HG03045 (cell line): ENCODE results near the gene KCNJ14.

Source experiments
- ATAC-seq: cut with Tn5 transposase; IDR thresholded peaks from one replicate; pipeline ENCODE4 v1.9.1; 2021; ENCODE audit warnings: mild to moderate bottlenecking, moderate library complexity; ENCODE audit not compliant: unreplicated experiment

Gene KCNJ14

GRCh38 chr19:48445256-48445605 lies 10.1 kb upstream of the KCNJ14 start:
- no peak for ATAC-seq

- ATAC-seq, result peak; percentile 74
Observed at GRCh38 chr19:48445606-48446481, 9.5 kb upstream of the KCNJ14 start, which contains the start of gene GRWD1. TSS of gene GRWD1 (plus strand) at chr19:48445983. CDS start at chr19:48446006, 23 bp downstream.

- no peak for ATAC-seq
Observed at GRCh38 chr19:48446579-48446978, 8.8 kb upstream of the KCNJ14 start.

- no peak for ATAC-seq
Observed at GRCh38 chr19:48448563-48448962, 6.8 kb upstream of the KCNJ14 start.

GRCh38 chr19:48450441-48450840 lies 4.9 kb upstream of the KCNJ14 start:
- ATAC-seq, result no peak

GRCh38 chr19:48450863-48451262 lies 4.5 kb upstream of the KCNJ14 start:
- no peak for ATAC-seq

- no peak for ATAC-seq
Observed at GRCh38 chr19:48451624-48452023, 3.8 kb upstream of the KCNJ14 start.

- no peak for ATAC-seq
Observed at GRCh38 chr19:48452289-48453190, 2.8 kb upstream of the KCNJ14 start.

- no peak for ATAC-seq
Observed at GRCh38 chr19:48454150-48454730, 1.1 kb upstream of the KCNJ14 start.

- no peak for ATAC-seq
Observed at GRCh38 chr19:48455908-48456562, 661 bp downstream of the KCNJ14 start.

- no peak for ATAC-seq
Observed at GRCh38 chr19:48456864-48457263, 1.5 kb downstream of the KCNJ14 start.

- ATAC-seq, result no peak
Observed at GRCh38 chr19:48458016-48458415, 2.6 kb downstream of the KCNJ14 start.

GRCh38 chr19:48461651-48461981 lies 6.2 kb downstream of the KCNJ14 start:
- no peak for ATAC-seq

- ATAC-seq, result no peak
Observed at GRCh38 chr19:48461982-48462655, 6.7 kb downstream of the KCNJ14 start.

GRCh38 chr19:48465215-48465614 lies 9.8 kb downstream of the KCNJ14 start:
- no peak for ATAC-seq

GRCh38 chr19:48466561-48467325 lies 11.4 kb downstream of the KCNJ14 start:
- no peak for ATAC-seq

GRCh38 chr19:48468772-48469288 lies 13.5 kb downstream of the KCNJ14 start:
- peak; percentile 90 for ATAC-seq

- peak; percentile 27 for ATAC-seq
Observed at GRCh38 chr19:48469289-48469881, 14.0 kb downstream of the KCNJ14 start, which contains the start of gene CYTH2. TSS of gene CYTH2 (plus strand) at chr19:48469369. CDS start at chr19:48469508, 139 bp downstream.
